ENCODE measurements around the gene QPCT. TPM values are rescaled to one million over a fixed set of nuclear protein-coding genes. Genes with fewer than 3 reads are reported as not detected.

The QPCT gene
- total RNA-seq, 1 experiment from 2014 or later, result 13.6 TPM

- no peak for TF ChIP-seq ZNF281 (CRISPR knock-in tag; IDR thresholded peaks at IDR 0.05)
- TF ChIP-seq CTCF (IDR thresholded peaks at IDR 0.05), result no peak
- TF ChIP-seq NFE2L1 (CRISPR knock-in tag; IDR thresholded peaks at IDR 0.05), result no peak
These were observed 3.8 kb upstream of the QPCT start (continued) for GRCh38 chr2:37340637-37341036.

- ATAC-seq (peak; percentile 21; the same call in 1 of the 2 replicates), DNase-seq (ENCODE audit: low spot score) (no peak)
- POLR2A ChIA-PET, result interaction anchor here (1.0 kb wide), 1 partner anchor 11 kb away, joined by 3 read pairs; no protein-coding TSS in a partner anchor
- TF ChIP-seq CDX4 (CRISPR knock-in tag; IDR thresholded peaks at IDR 0.05; ENCODE audit: borderline replicate concordance) (no peak), MYBL2 (CRISPR knock-in tag; IDR thresholded peaks at IDR 0.05) (no peak), GTF2I (CRISPR knock-in tag; conservative IDR thresholded peaks at IDR 0.05) (no peak), ELF4 (CRISPR knock-in tag; IDR thresholded peaks at IDR 0.05; ENCODE audit: low read depth) (no peak), CREM (CRISPR knock-in tag; IDR thresholded peaks at IDR 0.05) (no peak), ATF3 (CRISPR knock-in tag; conservative IDR thresholded peaks at IDR 0.05) (no peak), ZNF281 (CRISPR knock-in tag; IDR thresholded peaks at IDR 0.05) (no peak), AR (CRISPR knock-in tag; IDR thresholded peaks at IDR 0.05) (no peak), HMGA2 (CRISPR knock-in tag; IDR thresholded peaks at IDR 0.05) (no peak), CTCF (IDR thresholded peaks at IDR 0.05) (no peak), MAX (CRISPR knock-in tag; IDR thresholded peaks at IDR 0.05) (no peak)
- Mint-ChIP-seq H3K27me3 (ENCODE audit: low read depth) (peaks cover 3% of the 10 kb centered on the region; the same call in 1 of the 2 replicates), H3K4me3 (no peak overlapping the region), H3K9me3 (no peaks in the 10 kb centered on the region), H3K36me3 (no peaks in the 10 kb centered on the region), H3K4me1 (peaks cover 42% of the 10 kb centered on the region), H3K27ac (peak overlapping the region; percentile 11; the same call in 1 of the 2 replicates)
- CTCF ChIA-PET, result interaction anchor here (0.7 to 2.7 kb wide), 11 partner anchors 13 to 535 kb away, joined by 3 to 17 read pairs (median 3); partner anchors contain the start of gene PRKD3
These were observed 1.7 kb upstream of the QPCT start for GRCh38 chr2:37342591-37343220.
